ENCODE data around the gene CSRNP2.
"Not testable (repeated sequence)": the region's sequence is repeated elsewhere in the genome, so short reads cannot be mapped to it uniquely, and the experiment has no call there.

The CSRNP2 gene

DNA sequence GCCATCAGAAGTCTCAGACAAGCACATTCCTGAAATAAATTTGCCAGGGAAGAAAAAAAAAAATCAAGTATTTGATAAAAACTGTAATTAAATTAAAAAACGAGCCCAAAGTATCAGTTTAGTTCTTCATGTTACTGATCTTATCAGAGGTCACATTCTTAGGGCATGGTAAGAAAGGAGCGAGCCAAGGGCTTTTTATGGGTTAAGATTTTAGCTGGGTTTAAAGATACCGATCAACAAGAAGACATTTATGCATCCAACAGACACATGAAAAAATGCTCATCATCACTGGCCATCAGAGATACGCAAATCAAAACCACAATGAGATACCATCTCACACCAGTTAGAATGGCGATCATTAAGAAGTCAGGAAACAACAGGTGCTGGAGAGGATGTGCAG lies 5.0 kb downstream of the CSRNP2 start:
- not testable (repeated sequence) for DNase-seq (ENCODE audit: low read depth in 2 of 2)

DNA sequence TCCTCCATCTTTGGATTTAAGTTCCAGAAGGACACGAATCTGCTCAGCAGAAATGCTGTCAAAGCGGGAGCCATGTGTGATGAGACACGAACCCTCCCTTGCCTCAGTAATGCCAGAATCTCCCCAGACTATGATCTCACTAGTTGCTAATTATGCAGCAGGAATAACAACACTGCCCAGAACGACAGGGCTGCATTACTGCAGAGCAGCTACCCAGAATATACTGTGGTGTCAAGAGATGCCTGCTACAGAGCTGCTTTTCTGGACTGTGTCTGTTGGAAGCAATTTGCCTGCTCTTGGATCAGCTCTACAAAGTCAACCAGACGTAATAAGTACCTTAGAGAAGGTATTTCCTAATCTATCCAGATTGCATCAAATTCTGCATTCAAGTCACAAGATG lies 5.5 kb downstream of the CSRNP2 start:
- DNase-seq (ENCODE audit: low read depth in 2 of 2) = no peak

DNA sequence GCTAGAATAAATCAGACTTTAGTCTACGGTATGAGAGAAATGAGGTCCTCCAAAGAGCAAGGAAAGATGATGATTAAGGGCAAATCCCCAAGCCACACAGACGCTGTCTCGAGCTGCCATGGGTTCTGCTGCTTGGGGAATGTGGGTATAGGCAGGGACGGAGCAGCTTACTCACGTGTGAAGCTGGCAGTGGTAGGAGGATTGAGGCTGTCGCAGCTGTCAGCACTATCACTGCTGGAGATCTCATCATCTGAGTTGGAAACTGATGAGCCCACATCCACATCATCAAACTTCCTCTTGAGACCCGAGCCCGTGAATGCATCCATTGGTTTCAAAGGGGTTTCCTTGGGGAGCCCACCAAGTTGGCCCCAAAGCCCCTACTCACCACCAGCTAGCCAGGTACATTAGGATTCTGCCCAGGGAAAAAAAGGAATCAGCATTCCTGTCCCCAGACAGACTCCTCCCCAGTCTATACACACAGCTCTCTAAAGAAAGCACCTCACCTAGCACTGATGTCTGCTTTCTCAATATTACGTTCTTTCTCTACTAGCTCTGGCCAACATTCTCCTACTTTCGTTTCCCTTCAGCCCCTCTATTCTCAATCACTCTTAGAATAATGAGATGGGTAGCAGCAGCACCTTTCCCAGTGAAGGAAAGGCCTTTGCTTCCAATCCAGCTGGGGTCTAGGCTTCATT lies 7.0 kb downstream of the CSRNP2 start:
- peak in 1 of 2 donors; percentile 6 for DNase-seq (ENCODE audit: low read depth in 2 of 2)

DNA sequence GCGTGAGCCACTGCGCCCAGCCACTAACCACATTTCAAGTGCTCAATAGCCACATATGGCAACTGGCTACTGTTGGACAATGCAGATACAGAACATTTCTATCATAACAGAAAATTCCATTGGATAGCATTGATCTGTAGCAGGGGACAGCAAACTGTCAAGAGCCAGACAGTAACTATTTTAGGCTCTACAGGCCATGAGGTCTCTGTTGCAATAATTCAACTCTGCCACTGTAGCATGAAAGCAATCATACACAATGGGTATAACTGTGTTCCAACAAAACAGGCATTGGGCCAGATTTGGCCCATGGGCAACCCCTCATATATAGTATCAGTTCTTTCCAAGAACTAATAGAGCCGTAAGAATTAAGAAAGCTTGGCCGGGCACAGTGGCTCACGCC lies 8.0 kb downstream of the CSRNP2 start:
- no peak for DNase-seq (ENCODE audit: low read depth in 2 of 2)

DNA sequence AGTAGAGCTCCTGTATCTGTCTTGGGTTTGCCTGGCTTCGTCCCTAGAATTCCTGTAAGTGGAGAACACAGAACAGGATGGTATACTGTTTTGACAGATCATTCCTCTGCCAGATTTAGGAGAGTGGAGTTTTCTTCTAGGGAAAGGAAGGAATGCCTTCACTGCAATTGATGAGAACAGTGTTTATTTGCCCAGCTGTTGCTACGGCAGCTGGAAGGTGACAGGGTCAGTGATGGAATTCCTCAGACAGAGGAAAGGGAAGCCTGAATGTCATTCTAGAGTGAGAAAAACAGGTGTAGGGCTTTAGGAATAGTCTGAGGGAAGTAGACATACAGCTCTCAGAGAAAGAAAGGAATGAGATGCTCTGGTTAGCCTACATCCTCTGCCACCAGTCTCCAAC lies 11.7 kb downstream of the CSRNP2 start:
- DNase-seq (ENCODE audit: low read depth in 2 of 2) = no peak

DNA sequence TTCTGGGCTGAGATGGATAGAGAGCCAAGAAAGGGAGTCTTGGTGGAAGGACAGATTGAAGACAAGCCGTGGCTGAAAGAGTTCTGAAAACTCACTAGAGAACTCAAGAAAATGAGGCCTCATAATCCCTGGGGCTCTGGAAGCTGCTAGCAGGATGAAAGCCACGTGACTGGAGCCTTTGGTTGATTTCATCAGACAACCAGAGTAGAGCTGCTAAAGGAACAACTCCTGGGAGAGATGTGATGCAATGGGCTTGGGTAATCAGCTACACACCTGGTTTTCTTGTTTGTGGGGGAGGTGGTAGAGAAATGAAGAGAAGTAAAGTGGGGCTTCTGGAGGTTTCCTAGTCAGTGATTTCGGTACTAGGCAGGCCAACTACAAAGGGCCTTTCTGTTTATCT lies 13.4 kb downstream of the CSRNP2 start:
- DNase-seq (ENCODE audit: low read depth in 2 of 2) = no peak

DNA sequence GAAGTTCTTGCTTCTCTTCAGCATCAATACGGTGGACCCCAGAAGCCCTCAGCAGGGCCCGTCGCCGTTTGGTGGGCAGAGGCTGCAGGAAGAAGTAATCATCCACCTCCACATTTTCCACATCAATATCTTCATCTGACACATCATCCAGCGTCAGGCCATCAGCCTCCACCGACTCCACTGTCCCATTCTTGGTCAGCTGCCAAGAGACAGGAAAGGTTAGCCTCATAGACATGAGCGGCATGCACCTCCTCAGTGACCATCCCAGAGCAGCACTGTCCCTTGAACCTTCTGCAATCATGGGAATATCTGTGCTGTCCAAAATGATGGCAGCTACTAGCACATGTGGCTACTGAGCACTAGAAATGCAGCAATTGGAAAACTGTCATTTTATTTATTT lies 15.6 kb downstream of the CSRNP2 start:
- no peak for DNase-seq (ENCODE audit: low read depth in 2 of 2)

DNA sequence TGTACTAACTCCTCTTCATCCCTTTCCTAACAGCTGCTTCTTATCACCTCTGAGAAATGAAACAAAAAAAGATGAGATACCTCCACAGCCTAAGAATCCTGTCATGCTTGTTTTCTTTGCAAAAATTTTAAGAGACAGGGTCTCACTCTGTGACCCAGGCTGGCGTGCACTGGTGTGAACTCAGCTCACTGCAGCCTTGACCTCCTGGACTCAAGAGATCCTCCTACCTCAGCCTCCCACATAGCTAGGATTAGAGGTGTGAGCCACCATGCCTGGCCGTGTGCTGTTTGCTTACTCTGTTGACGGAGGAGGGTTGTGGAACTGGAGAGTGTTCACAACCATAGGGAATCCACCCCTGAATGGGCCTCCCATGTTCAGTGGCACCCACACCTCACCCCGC lies 16.2 kb downstream of the CSRNP2 start:
- no peak for DNase-seq (ENCODE audit: low read depth in 2 of 2)

DNA sequence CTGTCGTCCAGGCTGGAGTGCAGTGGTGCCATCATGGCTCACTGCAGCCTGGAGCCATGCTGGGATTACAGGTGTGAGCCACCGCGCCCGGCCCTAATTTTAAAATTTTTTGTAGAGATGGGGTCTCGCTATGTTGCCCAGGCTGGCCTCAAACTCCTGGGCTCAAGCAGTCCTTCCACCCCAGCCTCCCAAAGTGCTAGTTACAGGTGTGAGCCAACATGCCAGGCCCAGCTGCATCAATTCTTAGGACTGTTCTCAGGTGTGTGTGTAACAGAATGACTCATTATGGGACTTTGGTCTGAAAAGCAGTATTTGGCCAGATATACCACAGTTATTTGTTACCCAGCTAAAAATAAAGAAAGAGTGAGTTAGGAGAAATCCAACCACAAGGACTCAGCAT lies 17.9 kb downstream of the CSRNP2 start:
- DNase-seq (ENCODE audit: low read depth in 2 of 2) = no peak

DNA sequence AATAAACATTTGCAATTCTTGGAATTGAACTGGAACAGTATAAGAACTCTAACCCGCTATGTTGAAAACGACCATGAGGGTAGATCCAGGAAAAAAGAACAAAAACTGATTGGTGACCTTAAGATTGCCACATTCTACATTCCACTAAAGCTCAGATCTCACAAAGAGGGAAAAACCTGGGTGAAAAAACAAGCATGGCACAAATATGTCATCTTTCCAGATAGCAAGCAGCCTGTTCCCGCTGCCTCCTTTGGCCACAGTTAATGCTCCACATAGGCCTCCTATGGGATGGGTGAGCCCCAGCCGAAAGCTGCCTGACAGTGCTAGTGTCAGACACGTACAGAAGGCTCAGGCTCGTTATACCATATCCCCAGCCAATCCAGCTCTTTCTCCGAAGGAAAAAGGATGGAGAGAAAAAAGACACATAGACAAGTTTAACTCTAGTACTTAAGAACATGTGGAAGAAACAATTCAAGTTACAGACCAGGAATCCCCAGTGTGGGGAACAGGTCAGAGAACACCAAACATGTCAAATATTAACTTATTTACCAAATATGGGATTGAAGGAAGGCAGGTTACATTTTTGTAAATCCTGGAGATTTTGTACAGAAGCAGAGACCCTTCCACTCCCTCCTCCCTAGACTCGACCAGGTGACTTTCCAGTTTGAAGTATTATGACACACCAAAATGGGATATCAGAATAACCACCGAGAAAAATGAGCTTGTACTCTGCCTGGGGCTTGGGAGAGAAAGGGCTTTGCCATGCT lies 20.6 kb downstream of the CSRNP2 start:
- no peak for DNase-seq (ENCODE audit: low read depth in 2 of 2)

DNA sequence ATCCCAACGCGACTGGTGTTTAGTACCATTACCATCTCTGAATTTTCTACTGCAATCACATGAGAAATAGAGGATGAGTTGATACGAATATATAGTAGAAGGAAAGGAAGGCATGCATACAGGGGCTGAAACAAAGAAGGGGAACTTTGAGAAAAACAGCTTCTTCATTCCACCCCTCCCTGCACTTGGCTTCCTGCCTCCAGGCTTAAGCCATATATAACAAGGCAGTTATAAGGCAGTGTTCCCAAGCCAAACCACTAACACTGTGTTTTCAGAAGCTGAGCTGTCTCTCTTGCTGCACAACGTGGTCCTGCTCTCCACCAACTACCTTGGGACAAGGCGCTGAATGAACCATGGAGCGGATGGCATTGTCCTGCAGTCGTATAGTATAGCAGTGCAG lies 24.3 kb downstream of the CSRNP2 start:
- no peak for DNase-seq (ENCODE audit: low read depth in 2 of 2)

DNA sequence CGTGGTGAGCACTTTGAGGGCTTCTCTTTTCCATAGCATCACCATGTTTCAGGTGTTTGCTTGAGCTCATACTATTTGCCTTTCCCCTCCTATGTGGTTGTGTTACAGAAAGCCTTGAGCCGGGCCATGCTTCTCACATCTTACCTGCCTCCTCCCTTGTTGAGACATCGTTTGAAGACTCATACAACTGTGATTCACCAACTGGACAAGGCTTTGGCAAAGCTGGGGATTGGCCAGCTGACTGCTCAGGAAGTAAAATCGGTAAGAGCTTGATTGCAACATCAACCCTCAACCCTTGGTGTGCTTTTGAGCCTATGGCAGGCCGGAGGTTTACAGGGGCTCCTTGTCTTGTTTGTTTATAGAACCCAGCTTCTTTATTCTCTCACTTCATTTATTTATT lies 27.2 kb downstream of the CSRNP2 start:
- DNase-seq (ENCODE audit: low read depth in 2 of 2) = no peak

DNA sequence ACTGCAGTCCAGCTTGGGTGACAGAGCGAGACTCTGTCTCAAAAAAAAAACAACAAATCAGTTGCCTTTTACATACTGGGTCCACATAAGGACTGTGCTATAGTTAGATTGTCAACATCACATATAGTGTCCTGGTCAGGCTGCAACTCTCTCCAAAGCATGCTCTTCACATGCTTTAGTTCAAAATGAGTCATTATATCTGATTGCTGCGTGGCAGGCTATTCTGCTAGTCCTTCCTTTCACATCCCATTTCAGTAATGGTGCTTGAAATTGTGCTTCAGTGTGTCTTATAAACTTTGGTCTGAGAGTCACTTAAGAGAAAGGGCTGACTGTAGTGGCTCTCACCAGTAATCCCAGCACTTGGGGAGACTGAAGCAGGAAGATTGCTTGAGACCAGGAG lies 28.3 kb downstream of the CSRNP2 start:
- no peak for DNase-seq (ENCODE audit: low read depth in 2 of 2)

DNA sequence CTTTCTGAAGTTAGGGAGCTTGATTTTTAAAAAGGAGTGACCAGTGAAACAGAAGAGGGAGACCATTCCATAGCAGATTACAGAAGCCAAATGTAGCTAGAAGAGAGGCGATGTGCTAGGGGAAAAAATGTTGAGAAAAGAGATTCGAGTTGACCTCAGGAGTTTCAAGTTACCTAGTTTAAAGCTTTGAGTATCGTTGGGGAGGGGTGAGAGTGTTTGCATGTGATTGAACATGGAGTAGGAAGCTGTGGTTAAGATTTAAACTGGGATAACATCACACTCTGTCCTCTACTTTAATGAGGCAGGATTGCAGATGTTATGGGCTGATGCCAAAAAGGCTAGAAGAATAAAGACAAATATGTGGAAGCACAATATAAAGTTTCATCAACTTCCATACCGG lies 31.6 kb downstream of the CSRNP2 start:
- DNase-seq (ENCODE audit: low read depth in 2 of 2) = no peak

DNA sequence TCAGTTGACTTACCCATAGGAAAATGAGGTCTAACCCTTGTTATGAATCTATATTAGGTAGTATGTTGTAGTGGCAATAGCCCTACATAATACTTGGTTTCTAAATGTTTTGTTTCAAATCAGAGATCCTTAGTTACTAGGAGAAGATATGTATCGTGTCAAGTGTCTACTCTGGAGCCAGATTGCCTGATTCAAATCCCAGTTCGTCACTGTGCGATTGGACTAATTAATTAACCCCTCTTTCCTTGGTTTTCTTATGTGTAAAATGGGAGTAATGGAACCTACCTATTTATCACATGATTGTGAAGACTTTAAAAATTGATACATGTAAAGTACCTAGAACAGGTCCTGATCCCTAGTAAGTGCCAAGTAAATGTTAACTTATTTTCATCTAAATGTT lies 33.9 kb downstream of the CSRNP2 start:
- DNase-seq (ENCODE audit: low read depth in 2 of 2) = no peak

DNA sequence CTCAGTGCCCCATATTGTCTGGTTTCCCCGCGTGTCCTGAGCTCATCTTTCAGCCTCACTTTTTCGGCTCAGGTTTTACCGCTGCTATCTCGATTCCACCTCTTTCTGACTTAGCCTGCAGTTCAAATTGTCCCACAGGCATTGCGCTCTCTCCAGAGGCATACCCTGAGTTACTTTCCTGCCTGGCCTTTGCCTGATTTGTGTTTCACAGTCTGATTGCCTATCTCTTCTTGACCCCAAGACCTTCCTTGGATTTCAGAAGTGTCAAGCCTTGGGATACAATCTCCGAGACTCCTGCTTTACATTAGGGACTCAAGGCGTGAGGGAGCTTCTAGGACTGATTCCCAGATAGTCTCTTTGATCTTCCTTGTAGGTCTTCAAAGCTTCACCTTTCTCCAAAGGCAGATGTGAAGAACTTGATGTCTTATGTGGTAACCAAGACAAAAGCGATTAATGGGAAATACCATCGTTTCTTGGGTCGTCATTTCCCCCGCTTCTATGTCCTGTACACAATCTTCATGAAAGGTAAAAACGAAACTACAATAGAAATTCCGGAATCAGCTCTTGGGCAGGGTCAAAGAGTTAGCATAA lies 34.6 kb downstream of the CSRNP2 start:
- DNase-seq (ENCODE audit: low read depth in 2 of 2) = no peak

DNA sequence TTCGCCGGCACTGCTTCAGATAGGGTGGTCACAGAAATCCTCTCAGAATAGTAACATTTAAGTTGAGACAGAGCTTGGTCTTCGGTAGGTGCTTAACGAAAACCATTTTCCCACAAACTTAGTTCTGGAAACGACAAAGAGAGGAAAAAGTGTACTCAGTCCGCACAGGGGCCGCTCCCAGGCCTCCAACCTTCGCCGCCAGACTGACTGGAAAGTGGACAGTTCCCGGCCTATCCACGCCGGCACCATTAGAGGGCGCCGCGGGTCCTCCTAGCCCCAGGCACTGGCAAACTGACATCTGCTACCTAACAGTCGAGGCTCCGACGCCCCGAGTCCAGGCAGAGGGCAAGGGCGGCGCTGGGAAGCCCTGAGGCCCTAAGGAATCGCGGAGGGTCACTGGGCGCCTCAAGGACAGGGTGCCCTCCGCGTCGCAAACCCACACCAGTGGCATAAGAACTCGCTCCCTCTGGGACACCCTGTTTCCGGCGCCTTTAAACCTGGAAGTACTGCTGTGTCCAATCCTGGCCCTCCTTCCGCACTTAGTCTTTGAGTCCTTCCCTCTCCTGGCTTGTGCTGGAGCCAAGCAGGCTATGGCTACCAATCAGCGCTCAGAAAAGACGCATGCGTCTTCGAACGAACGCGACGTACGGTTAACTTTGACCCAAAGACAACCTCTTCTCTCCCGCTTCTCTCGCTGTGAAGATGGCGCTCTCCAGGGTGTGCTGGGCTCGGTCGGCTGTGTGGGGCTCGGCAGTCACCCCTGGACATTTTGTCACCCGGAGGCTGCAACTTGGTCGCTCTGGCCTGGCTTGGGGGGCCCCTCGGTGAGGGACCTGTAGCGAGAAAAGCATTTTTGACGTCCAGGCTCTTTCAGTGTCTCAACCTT lies 35.5 kb downstream of the CSRNP2 start, which contains the start of gene LETMD1:
TSS of gene LETMD1 (plus strand) at position 673 of the 886 bp plus-strand sequence. CDS start at position 703, 30 bp downstream.
- peak; percentile 81 to 84 for DNase-seq (ENCODE audit: low read depth in 2 of 2)

DNA sequence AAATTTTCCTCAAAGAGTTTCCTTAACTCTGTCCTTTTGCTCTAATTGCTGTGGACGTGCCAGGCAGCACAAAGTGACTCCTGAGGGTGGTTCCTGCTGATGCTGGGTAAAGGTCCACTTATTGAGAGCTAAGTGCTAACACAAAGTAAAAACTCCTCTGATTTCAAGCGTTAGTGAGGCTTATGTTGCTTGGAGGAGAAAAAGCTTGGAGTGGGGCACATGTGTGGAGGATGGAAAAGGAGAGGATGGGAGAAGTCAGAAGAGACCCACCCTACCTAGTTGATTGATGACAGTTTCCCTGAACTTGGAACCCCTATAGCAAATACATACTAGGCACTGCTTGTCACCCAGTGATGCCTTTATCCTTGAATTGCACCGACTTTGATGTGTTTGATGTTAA lies 47.1 kb downstream of the CSRNP2 start:
- no peak for DNase-seq (ENCODE audit: low read depth in 2 of 2)

DNA sequence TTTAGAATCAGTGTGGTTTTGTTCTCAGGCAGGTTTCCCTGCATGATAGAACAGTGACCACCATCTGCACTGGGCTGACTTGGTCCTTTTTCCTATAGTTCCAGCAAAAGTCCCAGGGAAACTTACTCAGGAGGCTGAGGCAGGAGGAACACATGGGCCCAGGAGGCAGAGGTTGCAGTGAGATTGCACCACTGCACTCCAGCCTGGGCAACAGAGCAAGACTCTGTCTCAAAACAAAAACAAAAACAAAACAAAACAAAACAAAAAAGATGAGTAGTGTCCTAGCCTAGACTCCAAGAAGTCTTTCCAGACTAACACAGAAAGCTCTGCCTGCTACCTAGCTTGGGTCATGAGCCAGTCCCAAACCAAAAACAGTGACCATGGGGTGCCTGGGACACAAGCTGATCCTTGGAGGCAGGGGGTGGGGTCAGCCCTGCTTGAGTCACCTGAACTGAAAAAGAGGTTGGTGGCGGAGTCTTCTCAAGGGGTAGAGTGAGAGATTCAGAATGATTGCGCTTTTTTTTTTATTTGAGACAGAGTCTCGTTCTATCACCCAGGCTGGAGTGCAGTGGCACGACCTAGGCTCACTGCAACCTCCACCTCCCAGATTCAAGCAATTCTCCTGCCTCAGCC lies 49.8 kb downstream of the CSRNP2 start:
- no peak for DNase-seq (ENCODE audit: low read depth in 2 of 2)

DNA sequence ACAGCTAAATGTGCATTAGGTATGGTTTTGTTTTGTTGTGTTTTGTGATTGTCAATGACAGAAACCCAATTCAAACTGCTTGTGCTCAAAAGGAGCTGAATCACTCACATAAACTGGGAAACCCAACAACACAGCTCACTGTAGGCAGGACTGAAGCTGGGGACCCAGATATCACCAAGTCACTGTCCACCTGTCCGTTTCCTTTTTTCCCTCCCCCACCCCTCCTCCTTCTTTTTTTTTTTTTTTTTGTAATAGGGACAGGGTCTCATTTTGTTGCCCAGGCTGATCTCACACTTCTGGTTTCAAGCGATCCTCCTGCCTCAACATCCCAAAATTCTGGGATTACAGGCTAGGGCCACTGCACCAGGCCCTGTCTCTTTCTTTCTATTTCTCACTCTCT lies 50.3 kb downstream of the CSRNP2 start:
- DNase-seq (ENCODE audit: low read depth in 2 of 2) = no peak

DNA sequence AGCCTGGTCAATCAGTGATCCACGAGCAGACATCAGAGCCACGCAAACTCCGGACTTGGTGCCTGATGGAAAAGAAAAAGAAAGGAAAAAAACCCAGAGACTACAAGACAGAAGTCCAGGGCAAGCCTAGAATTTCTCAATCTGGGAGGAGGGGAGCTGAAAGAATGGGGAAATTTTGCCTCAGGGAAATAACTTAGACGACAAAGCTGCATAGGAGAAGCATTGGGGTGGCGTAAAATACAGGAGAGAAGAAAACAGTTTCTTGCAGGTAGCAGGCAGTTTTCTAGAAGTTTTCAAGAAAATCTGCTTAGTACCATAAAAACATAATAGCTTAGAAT lies 54.6 kb downstream of the CSRNP2 start:
- no peak for DNase-seq (ENCODE audit: low read depth in 2 of 2)
